ENCODE measurements around the gene GJB4. TPM values are rescaled to one million over a fixed set of nuclear protein-coding genes. Genes with fewer than 3 reads are reported as not detected.

GJB4 gene
- total RNA-seq, 1 donor, result not detected

DNA sequence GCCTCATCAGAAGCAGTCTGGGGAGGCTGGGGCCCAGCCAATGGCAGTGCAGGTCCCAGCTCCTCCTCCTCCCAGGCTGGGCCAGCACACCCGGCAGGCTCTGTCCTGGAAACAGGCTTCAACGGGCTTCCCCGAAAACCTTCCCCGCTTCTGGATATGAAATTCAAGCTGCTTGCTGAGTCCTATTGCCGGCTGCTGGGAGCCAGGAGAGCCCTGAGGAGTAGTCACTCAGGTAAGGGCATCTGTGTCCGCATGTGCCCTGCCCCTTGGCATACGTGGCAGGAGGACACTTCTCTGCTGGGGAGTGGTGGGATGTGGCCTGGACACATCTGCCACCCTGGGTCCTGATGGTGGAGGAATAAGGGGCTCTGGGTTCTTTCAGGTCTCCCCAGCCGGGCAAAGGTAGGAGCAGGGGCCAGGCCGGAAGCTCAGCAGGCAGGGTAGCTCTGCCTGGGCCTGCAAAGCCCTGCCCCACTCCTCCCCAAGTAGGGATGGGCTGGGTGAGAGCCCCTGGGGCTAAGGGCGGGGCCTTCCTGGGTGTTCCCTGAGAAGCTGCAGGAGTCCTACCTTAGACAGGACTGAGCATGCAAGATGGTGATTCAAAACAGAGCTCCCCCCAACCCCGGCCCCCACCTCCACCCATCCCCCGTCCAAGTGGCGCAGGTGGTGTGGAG lies 4.4 kb upstream of the GJB4 start, which contains the start of gene GJB5:
GJB5 (plus strand) TSS at position 84 of the 674 bp plus-strand sequence. CDS start 2,284 bp downstream, outside the sequence.
- TF ChIP-seq, protein P1, sequence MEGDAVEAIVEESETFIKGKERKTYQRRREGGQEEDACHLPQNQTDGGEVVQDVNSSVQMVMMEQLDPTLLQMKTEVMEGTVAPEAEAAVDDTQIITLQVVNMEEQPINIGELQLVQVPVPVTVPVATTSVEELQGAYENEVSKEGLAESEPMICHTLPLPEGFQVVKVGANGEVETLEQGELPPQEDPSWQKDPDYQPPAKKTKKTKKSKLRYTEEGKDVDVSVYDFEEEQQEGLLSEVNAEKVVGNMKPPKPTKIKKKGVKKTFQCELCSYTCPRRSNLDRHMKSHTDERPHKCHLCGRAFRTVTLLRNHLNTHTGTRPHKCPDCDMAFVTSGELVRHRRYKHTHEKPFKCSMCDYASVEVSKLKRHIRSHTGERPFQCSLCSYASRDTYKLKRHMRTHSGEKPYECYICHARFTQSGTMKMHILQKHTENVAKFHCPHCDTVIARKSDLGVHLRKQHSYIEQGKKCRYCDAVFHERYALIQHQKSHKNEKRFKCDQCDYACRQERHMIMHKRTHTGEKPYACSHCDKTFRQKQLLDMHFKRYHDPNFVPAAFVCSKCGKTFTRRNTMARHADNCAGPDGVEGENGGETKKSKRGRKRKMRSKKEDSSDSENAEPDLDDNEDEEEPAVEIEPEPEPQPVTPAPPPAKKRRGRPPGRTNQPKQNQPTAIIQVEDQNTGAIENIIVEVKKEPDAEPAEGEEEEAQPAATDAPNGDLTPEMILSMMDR (IDR thresholded peaks at IDR 0.05; ENCODE audit: insufficient read depth, low read length), result no peak
- no peak within 1 kb of the TSS for H3K4me3 ChIP-seq (ENCODE audit: low read depth, low read length)
- DNase-seq (ENCODE audit: low read depth), result no peak

DNA sequence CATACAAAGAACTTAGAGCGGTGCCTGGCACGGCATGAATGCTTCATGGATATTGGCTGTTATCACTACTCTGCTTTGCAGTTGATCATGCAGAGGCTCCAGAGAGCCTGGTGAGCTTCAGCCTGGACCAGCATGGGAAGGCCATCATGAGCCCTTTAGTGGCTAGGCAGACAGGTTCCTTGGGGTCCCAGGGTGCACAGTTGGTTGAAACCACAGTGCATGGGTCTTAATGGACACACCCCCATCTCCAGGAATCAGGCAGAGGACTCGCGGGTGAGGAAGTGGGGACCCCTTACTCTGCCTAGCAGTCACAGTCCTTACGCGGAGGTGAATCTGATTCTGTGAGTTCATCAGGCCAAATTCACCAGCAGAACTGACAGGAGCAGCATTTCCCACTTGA lies 3.6 kb upstream of the GJB4 start:
- TF ChIP-seq, protein P1 (IDR thresholded peaks at IDR 0.05; ENCODE audit: insufficient read depth, low read length), result no peak
- no peak overlapping the region for H3K4me3 ChIP-seq (ENCODE audit: low read depth, low read length)
- DNase-seq (ENCODE audit: low read depth), result no peak

DNA sequence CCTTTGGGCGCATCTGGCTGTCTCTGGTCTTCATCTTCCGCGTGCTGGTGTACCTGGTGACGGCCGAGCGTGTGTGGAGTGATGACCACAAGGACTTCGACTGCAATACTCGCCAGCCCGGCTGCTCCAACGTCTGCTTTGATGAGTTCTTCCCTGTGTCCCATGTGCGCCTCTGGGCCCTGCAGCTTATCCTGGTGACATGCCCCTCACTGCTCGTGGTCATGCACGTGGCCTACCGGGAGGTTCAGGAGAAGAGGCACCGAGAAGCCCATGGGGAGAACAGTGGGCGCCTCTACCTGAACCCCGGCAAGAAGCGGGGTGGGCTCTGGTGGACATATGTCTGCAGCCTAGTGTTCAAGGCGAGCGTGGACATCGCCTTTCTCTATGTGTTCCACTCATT lies 2.2 kb upstream of the GJB4 start:
- H3K4me3 ChIP-seq (ENCODE audit: low read depth, low read length), result no peak overlapping the region
- TF ChIP-seq, protein P1 (IDR thresholded peaks at IDR 0.05; ENCODE audit: insufficient read depth, low read length), result no peak
- DNase-seq (ENCODE audit: low read depth), result no peak

DNA sequence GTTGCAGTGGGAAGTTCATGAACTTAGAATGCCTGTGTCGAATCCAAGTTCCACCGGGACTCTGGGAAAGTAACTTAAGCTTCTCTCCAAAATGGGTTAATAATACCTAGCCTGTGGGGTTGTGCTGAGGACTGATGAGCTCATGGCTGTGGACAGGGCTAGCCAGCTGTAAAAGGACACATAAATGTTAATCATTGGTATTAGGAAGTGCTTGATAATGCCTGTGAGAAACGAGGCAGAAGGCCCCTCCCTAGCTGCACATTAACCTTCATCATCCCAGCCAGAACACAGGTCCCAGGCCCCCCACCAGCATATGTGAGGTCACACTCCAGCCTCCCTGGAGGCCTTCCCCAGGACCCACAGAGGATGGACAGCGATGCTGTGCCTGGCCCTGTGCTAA lies 789 bp upstream of the GJB4 start:
- no peak for DNase-seq (ENCODE audit: low read depth)
- no peak overlapping the region for H3K4me3 ChIP-seq (ENCODE audit: low read depth, low read length)
- TF ChIP-seq, protein P1 (IDR thresholded peaks at IDR 0.05; ENCODE audit: insufficient read depth, low read length), result no peak

DNA sequence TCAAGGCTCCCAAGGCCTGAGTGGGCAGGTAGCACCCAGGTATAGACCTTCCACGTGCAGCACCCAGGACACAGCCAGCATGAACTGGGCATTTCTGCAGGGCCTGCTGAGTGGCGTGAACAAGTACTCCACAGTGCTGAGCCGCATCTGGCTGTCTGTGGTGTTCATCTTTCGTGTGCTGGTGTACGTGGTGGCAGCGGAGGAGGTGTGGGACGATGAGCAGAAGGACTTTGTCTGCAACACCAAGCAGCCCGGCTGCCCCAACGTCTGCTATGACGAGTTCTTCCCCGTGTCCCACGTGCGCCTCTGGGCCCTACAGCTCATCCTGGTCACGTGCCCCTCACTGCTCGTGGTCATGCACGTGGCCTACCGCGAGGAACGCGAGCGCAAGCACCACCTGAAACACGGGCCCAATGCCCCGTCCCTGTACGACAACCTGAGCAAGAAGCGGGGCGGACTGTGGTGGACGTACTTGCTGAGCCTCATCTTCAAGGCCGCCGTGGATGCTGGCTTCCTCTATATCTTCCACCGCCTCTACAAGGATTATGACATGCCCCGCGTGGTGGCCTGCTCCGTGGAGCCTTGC lies 1.7 kb downstream of the GJB4 start:
- TF ChIP-seq, protein P1 (IDR thresholded peaks at IDR 0.05; ENCODE audit: insufficient read depth, low read length), result no peak

DNA sequence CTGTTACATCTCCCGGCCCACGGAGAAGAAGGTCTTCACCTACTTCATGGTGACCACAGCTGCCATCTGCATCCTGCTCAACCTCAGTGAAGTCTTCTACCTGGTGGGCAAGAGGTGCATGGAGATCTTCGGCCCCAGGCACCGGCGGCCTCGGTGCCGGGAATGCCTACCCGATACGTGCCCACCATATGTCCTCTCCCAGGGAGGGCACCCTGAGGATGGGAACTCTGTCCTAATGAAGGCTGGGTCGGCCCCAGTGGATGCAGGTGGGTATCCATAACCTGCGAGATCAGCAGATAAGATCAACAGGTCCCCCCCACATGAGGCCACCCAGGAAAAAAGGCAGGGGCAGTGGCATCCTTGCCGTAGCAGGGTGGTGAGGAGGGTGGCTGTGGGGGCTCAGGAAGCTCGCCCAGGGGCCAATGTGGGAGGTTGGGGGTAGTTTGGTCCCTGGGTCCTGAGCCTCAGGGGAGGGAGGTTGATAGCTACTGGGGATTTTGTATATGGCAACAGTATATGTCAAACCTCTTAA lies 2.3 kb downstream of the GJB4 start:
- H3K4me3 ChIP-seq (ENCODE audit: low read depth, low read length), result no peak overlapping the region
- DNase-seq (ENCODE audit: low read depth), result no peak
- TF ChIP-seq, protein P1 (IDR thresholded peaks at IDR 0.05; ENCODE audit: insufficient read depth, low read length), result no peak

More for the DNA sequence above, 1.7 kb downstream of the GJB4 start:
- DNase-seq (ENCODE audit: low read depth), result no peak
- no peak overlapping the region for H3K4me3 ChIP-seq (ENCODE audit: low read depth, low read length)
